Colon (tissue), 2 donors: Measurements from ENCODE around the gene CDHR2.

ENCODE experiments used
- FAIRE-seq: peaks from 2 replicates; lab custom pipeline; 2012; peaks lifted over from hg19 to GRCh38; lab: Jason Lieb, UNC
- donor health status: control.
- donor health status: control.

Gene CDHR2

GRCh38 chr5:176573564-176574296 lies 24.6 kb downstream of the CDHR2 start:
- no peak for FAIRE-seq

- FAIRE-seq: no peak
Observed at GRCh38 chr5:176574297-176574591, 25.1 kb downstream of the CDHR2 start.

- no peak for FAIRE-seq
Observed at GRCh38 chr5:176575066-176575465, 25.9 kb downstream of the CDHR2 start.

- FAIRE-seq: no peak
Observed at GRCh38 chr5:176575488-176576422, 26.6 kb downstream of the CDHR2 start.

GRCh38 chr5:176577312-176578176 lies 28.4 kb downstream of the CDHR2 start:
- FAIRE-seq: no peak

- no peak for FAIRE-seq
Observed at GRCh38 chr5:176578391-176578808, 29.3 kb downstream of the CDHR2 start.

- FAIRE-seq: no peak
Observed at GRCh38 chr5:176579323-176579722, 30.2 kb downstream of the CDHR2 start.

GRCh38 chr5:176581361-176581760 lies 32.2 kb downstream of the CDHR2 start:
- no peak for FAIRE-seq

GRCh38 chr5:176583076-176583475 lies 33.9 kb downstream of the CDHR2 start:
- FAIRE-seq: no peak

GRCh38 chr5:176587398-176587797 lies 38.3 kb downstream of the CDHR2 start:
- FAIRE-seq: no peak

- no peak for FAIRE-seq
Observed at GRCh38 chr5:176588297-176588696, 39.2 kb downstream of the CDHR2 start.

- FAIRE-seq: no peak
Observed at GRCh38 chr5:176589039-176589769, 40.1 kb downstream of the CDHR2 start.

GRCh38 chr5:176590035-176590717 lies 41.0 kb downstream of the CDHR2 start:
- FAIRE-seq: no peak

- peak; percentile 100 for FAIRE-seq
Observed at GRCh38 chr5:176591667-176592066, 42.5 kb downstream of the CDHR2 start.

GRCh38 chr5:176592573-176592972 lies 43.4 kb downstream of the CDHR2 start:
- no peak for FAIRE-seq

GRCh38 chr5:176593273-176593869 lies 44.2 kb downstream of the CDHR2 start:
- FAIRE-seq: no peak

- FAIRE-seq: no peak
Observed at GRCh38 chr5:176594554-176594953, 45.4 kb downstream of the CDHR2 start.

- FAIRE-seq: no peak
Observed at GRCh38 chr5:176595386-176595943, 46.3 kb downstream of the CDHR2 start.

- FAIRE-seq: no peak
Observed at GRCh38 chr5:176596069-176596644, 47.0 kb downstream of the CDHR2 start.
